ENCODE results near the gene SMO.

- TF ChIP-seq CTCF (IDR thresholded peaks at IDR 0.05), result no peak
- TF ChIP-seq EZH2phosphoT487 (IDR thresholded peaks at IDR 0.05), result no peak
Observed at GRCh38 chr7:129212596-129212995, 24.2 kb downstream of the SMO start.

All from neural progenitor cell (in vitro differentiated cells).